HEK293 (cell line): Measurements from ENCODE around the gene CDCA8.

Source experiments
- CTCF ChIA-PET: fragments of 350-600 bp; formaldehyde crosslinking; extraction: SDS; loops from one replicate; lab custom pipeline; 2021; ENCODE audit warnings: antibody characterized with exemption; lab: Yijun Ruan, JAX
- POLR2A ChIA-PET: fragments of 300-600 bp; formaldehyde crosslinking; extraction: SDS; loops from one replicate; lab custom pipeline; 2020; ENCODE audit warnings: antibody characterized with exemption, inconsistent platforms; lab: Yijun Ruan, JAX
- H3K27ac ChIP-seq: fragments of 200-500 bp; sonication (Bioruptor generic); 2 replicates; pipeline ENCODE4 v1.5.1; 2014; ENCODE audit warnings: low read depth, low read length, control low read depth, inconsistent platforms; ENCODE audit errors: extremely low read depth
- H3K36me3 ChIP-seq, 2 experiments: fragments of 200-500 bp in 1 of 2; sonication (Bioruptor generic) in 1 of 2; 1 replicate in 1 of 2; 2 replicates in 1 of 2; pipeline ENCODE4 v1.5.1; 2014 to 2017; ENCODE audit warnings: inconsistent platforms in 2 of 2, low read length in 2 of 2; ENCODE audit not compliant: control insufficient read depth in 2 of 2, insufficient read depth in 1 of 2
- H3K4me1 ChIP-seq: fragments of 200-500 bp; sonication (Bioruptor generic); 2 replicates; pipeline ENCODE4 v1.5.1; 2014; ENCODE audit warnings: mild to moderate bottlenecking, low read length, inconsistent platforms; ENCODE audit not compliant: control insufficient read depth, insufficient read depth
- H3K4me3 ChIP-seq: 2 replicates; pipeline ENCODE4 v1.5.1; 2011; ENCODE audit warnings: low read depth, mild to moderate bottlenecking, control low read depth, low read length, moderate library complexity
- H3K9me3 ChIP-seq: fragments of 200-500 bp; sonication (Bioruptor generic); 2 replicates; pipeline ENCODE4 v1.5.1; 2014; ENCODE audit warnings: low read depth, low read length, inconsistent platforms; ENCODE audit not compliant: control insufficient read depth, insufficient read depth
- AEBP2 ChIP-seq: fragments of 450-650 bp; formaldehyde crosslinking; IDR thresholded peaks from 2 replicates; pipeline ENCODE4 v1.5.1; 2016; ENCODE audit warnings: missing biosample characterization, missing genetic modification characterization, borderline replicate concordance
- GLIS2 ChIP-seq: fragments of 450-650 bp; formaldehyde crosslinking; IDR thresholded peaks from 2 replicates; pipeline ENCODE4 v1.5.1; 2016; ENCODE audit warnings: missing biosample characterization, missing genetic modification characterization
- HOXC10 ChIP-seq: sonication (generic); formaldehyde crosslinking; IDR thresholded peaks from 2 replicates; pipeline ENCODE4 v1.8.1; 2023; ENCODE audit warnings: mild to moderate bottlenecking, missing genetic modification reagents
- KLF16 ChIP-seq: fragments of 450-650 bp; formaldehyde crosslinking; IDR thresholded peaks from 2 replicates; pipeline ENCODE4 v1.5.1; 2017; ENCODE audit warnings: missing biosample characterization, missing genetic modification characterization
- KLF17 ChIP-seq: fragments of 450-650 bp; formaldehyde crosslinking; IDR thresholded peaks from 2 replicates; pipeline ENCODE4 v1.5.1; 2016; ENCODE audit warnings: missing biosample characterization, missing genetic modification characterization
- KLF7 ChIP-seq: fragments of 450-650 bp; formaldehyde crosslinking; IDR thresholded peaks from 2 replicates; pipeline ENCODE4 v1.5.1; 2016; ENCODE audit warnings: missing biosample characterization, missing genetic modification characterization, borderline replicate concordance
- REPIN1 ChIP-seq: fragments of 450-650 bp; formaldehyde crosslinking; IDR thresholded peaks from 2 replicates; pipeline ENCODE4 v1.5.1; 2017; ENCODE audit warnings: missing biosample characterization, missing genetic modification characterization, low read depth
- ZFP69B ChIP-seq: fragments of 450-650 bp; formaldehyde crosslinking; IDR thresholded peaks from 2 replicates; pipeline ENCODE4 v1.5.1; 2016; ENCODE audit warnings: missing biosample characterization, missing genetic modification characterization
- ZNF175 ChIP-seq: fragments of 450-650 bp; formaldehyde crosslinking; IDR thresholded peaks from 2 replicates; pipeline ENCODE4 v1.5.1; 2016; ENCODE audit warnings: missing biosample characterization, missing genetic modification characterization
- ZNF274 ChIP-seq, 2 experiments: fragments of 200-500 bp in 1 of 2; fragments of 450-650 bp in 1 of 2; sonication (Bioruptor generic) in 1 of 2; formaldehyde crosslinking in 1 of 2; IDR thresholded peaks; 2 replicates each; pipeline versions ENCODE4 v1.5.1 to v1.6.1; 2014 to 2016; ENCODE audit warnings: borderline replicate concordance in 1 of 2, inconsistent platforms in 1 of 2, low read length in 1 of 2, missing biosample characterization in 1 of 2, missing genetic modification characterization in 1 of 2
- ZNF560 ChIP-seq: fragments of 450-650 bp; formaldehyde crosslinking; IDR thresholded peaks from 2 replicates; pipeline ENCODE4 v1.5.1; 2017; ENCODE audit warnings: missing biosample characterization, missing genetic modification characterization, borderline replicate concordance
- ZNF621 ChIP-seq: fragments of 450-650 bp; formaldehyde crosslinking; IDR thresholded peaks from 2 replicates; pipeline ENCODE4 v1.5.1; 2017; ENCODE audit warnings: missing biosample characterization, missing genetic modification characterization
- ZNF624 ChIP-seq: fragments of 450-650 bp; formaldehyde crosslinking; IDR thresholded peaks from 2 replicates; pipeline ENCODE4 v1.5.1; 2017; ENCODE audit warnings: missing biosample characterization, missing genetic modification characterization
- ZNF768 ChIP-seq: fragments of 450-650 bp; formaldehyde crosslinking; IDR thresholded peaks from 2 replicates; pipeline ENCODE4 v1.5.1; 2018; ENCODE audit warnings: missing biosample characterization, mild to moderate bottlenecking, missing genetic modification characterization
- ZNF792 ChIP-seq: fragments of 450-650 bp; formaldehyde crosslinking; IDR thresholded peaks from 2 replicates; pipeline ENCODE4 v1.5.1; 2016; ENCODE audit warnings: missing biosample characterization, missing genetic modification characterization
- TF ChIP-seq, protein P1 (sequence below): fragments of 450-650 bp; formaldehyde crosslinking; IDR thresholded peaks from 2 replicates; pipeline ENCODE4 v1.5.1; 2016; ENCODE audit warnings: missing biosample characterization, missing genetic modification characterization, low read depth
- TF ChIP-seq, protein P2 (sequence below): fragments of 450-650 bp; formaldehyde crosslinking; IDR thresholded peaks from 2 replicates; pipeline ENCODE4 v1.5.1; 2017; ENCODE audit warnings: missing biosample characterization, missing genetic modification characterization
- TF ChIP-seq, protein P3 (sequence below): fragments of 450-650 bp; formaldehyde crosslinking; IDR thresholded peaks from 2 replicates; pipeline ENCODE4 v1.5.1; 2016; ENCODE audit warnings: missing biosample characterization, missing genetic modification characterization, borderline replicate concordance

Gene CDCA8

GRCh38 chr1:37722181-37723071 is 30.1 kb downstream of the CDCA8 start:
- POLR2A ChIA-PET: no interaction called here
- CTCF ChIA-PET: no interaction called here
- H3K27ac ChIP-seq: no peak overlapping the region
- H3K9me3 ChIP-seq: no peaks in the 10 kb centered on the region
- H3K4me1 ChIP-seq: no peaks in the 10 kb centered on the region
- TF ChIP-seq ZNF624 (no peak), KLF17 (no peak), ZNF560 (tag by site-specific recombination) (no peak), HOXC10 (CRISPR knock-in tag) (no peak), ZNF792 (tag by site-specific recombination) (no peak), KLF7 (tag by site-specific recombination) (no peak)
- TF ChIP-seq, protein P1, sequence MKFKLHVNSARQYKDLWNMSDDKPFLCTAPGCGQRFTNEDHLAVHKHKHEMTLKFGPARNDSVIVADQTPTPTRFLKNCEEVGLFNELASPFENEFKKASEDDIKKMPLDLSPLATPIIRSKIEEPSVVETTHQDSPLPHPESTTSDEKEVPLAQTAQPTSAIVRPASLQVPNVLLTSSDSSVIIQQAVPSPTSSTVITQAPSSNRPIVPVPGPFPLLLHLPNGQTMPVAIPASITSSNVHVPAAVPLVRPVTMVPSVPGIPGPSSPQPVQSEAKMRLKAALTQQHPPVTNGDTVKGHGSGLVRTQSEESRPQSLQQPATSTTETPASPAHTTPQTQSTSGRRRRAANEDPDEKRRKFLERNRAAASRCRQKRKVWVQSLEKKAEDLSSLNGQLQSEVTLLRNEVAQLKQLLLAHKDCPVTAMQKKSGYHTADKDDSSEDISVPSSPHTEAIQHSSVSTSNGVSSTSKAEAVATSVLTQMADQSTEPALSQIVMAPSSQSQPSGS: no peak
- TF ChIP-seq, all 188 proteins: peak for 0
- no peak overlapping the region for H3K4me3 ChIP-seq
- no peaks in the 10 kb centered on the region for H3K36me3 ChIP-seq

DNA sequence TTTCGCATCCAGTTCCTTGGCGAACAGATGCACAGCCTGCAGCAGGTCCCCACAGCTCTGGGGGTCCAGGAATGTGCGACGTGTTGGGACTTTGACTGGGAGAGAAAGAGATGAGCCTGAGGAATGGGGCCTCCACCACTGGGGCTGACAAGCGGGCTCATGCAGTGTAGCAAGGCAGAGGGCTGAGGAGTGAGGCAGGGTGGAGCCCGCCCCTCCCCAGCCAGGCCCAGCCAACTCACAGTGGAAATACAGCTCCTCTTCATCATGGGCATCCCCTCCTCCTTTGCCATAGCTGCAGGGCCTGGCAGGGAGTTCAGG is 30.7 kb downstream of the CDCA8 start:
- CTCF ChIA-PET: no interaction called here
- no peak overlapping the region for H3K27ac ChIP-seq

More for the DNA sequence above, 30.7 kb downstream of the CDCA8 start:
- Histone ChIP-seq H3K9me3 (no peaks in the 10 kb centered on the region), H3K4me1 (no peaks in the 10 kb centered on the region), H3K4me3 (no peak overlapping the region), H3K36me3 (no peaks in the 10 kb centered on the region)
- POLR2A ChIA-PET: no interaction called here
- TF ChIP-seq ZNF274 (IDR thresholded peaks at IDR 0.05; ENCODE audit: low read length) (no peak), ZNF274 (tag by site-specific recombination; IDR thresholded peaks at IDR 0.05; ENCODE audit: borderline replicate concordance) (no peak), ZNF175 (tag by site-specific recombination) (no peak), AEBP2 (no peak), ZNF621 (no peak), HOXC10 (CRISPR knock-in tag) (no peak), GLIS2 (tag by site-specific recombination) (no peak), ZFP69B (no peak), ZNF768 (tag by site-specific recombination) (no peak), REPIN1 (tag by site-specific recombination) (no peak), KLF16 (tag by site-specific recombination) (no peak)
- TF ChIP-seq, protein P2, sequence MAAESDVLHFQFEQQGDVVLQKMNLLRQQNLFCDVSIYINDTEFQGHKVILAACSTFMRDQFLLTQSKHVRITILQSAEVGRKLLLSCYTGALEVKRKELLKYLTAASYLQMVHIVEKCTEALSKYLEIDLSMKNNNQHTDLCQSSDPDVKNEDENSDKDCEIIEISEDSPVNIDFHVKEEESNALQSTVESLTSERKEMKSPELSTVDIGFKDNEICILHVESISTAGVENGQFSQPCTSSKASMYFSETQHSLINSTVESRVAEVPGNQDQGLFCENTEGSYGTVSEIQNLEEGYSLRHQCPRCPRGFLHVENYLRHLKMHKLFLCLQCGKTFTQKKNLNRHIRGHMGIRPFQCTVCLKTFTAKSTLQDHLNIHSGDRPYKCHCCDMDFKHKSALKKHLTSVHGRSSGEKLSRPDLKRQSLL (tag by site-specific recombination): no peak
- TF ChIP-seq, protein P3, sequence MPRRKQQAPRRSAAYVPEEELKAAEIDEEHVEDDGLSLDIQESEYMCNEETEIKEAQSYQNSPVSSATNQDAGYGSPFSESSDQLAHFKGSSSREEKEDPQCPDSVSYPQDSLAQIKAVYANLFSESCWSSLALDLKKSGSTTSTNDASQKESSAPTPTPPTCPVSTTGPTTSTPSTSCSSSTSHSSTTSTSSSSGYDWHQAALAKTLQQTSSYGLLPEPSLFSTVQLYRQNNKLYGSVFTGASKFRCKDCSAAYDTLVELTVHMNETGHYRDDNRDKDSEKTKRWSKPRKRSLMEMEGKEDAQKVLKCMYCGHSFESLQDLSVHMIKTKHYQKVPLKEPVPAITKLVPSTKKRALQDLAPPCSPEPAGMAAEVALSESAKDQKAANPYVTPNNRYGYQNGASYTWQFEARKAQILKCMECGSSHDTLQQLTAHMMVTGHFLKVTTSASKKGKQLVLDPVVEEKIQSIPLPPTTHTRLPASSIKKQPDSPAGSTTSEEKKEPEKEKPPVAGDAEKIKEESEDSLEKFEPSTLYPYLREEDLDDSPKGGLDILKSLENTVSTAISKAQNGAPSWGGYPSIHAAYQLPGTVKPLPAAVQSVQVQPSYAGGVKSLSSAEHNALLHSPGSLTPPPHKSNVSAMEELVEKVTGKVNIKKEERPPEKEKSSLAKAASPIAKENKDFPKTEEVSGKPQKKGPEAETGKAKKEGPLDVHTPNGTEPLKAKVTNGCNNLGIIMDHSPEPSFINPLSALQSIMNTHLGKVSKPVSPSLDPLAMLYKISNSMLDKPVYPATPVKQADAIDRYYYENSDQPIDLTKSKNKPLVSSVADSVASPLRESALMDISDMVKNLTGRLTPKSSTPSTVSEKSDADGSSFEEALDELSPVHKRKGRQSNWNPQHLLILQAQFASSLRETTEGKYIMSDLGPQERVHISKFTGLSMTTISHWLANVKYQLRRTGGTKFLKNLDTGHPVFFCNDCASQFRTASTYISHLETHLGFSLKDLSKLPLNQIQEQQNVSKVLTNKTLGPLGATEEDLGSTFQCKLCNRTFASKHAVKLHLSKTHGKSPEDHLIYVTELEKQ: no peak
